ENCODE data around the gene IL13RA1. TPM values are rescaled to one million over a fixed set of nuclear protein-coding genes. Genes with fewer than 3 reads are reported as not detected.
A peak's percentile ranks its signal among the peaks of the same experiment; 100 is the strongest.
"Not testable (repeated sequence)": the region's sequence is repeated elsewhere in the genome, so short reads cannot be mapped to it uniquely, and the experiment has no call there.

The IL13RA1 gene
- total and polyA plus RNA-seq, 4 donors: 31.2 to 137 (median 44.5) TPM

DNA sequence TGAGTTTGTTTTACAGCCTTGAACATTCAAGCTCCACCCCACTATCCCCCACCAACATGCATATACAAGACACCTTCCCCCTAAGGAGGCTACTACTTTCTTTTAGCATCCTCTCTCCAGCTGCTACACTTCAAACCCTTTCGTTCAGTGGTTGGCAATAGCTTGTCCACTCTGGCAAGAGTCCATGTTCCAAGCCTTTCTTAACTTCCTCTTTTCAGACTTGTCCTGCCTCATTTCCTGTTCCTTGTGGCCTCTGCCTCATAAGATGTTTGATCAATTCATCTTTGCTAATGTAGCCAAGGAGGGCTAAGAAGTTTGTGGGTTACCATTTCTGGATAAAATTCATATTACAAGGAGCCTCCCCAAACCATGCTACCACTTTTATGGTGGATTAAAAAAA is 75.5 kb downstream of the IL13RA1 start:
- Histone ChIP-seq H3K9me3 (ENCODE audit: control insufficient read depth in 4 of 4, low read length in 3 of 4) (no peaks in the 10 kb centered on the region), H3K27me3 (ENCODE audit: control insufficient read depth in 4 of 4, insufficient read depth in 4 of 4, low read length in 3 of 4) (no peaks in the 10 kb centered on the region), H3K27ac (ENCODE audit: low read depth in 1 of 2, low read length in 2 of 2) (no peak overlapping the region), H3K36me3 (ENCODE audit: control insufficient read depth in 4 of 4, insufficient read depth in 3 of 4, low read depth in 1 of 4, low read length in 3 of 4) (no peaks in the 10 kb centered on the region), H3K4me1 (ENCODE audit: control insufficient read depth in 4 of 4, insufficient read depth in 4 of 4, low read length in 3 of 4) (no peaks in the 10 kb centered on the region), H3K9ac (ENCODE audit: low read depth in 1 of 2, low read length in 2 of 2) (no peak overlapping the region), H3K4me3 (ENCODE audit: low read depth in 1 of 3, low read length in 3 of 3) (no peak overlapping the region)
- WGBS: 29% methylated on average over 1 of the region's 1 CpG
- no peak for DNase-seq (ENCODE audit: low spot score)
- TF ChIP-seq FOXA1 (IDR thresholded peaks at IDR 0.05) (no peak), NR2F2 (IDR thresholded peaks at IDR 0.05) (no peak), FOXA2 (IDR thresholded peaks at IDR 0.05) (no peak), JUND (IDR thresholded peaks at IDR 0.05) (no peak), EGR1 (IDR thresholded peaks at IDR 0.05; ENCODE audit: low read depth in 2 of 2) (no peak), TAF1 (conservative IDR thresholded peaks at IDR 0.05) (no peak)
- TF ChIP-seq, protein P1, sequence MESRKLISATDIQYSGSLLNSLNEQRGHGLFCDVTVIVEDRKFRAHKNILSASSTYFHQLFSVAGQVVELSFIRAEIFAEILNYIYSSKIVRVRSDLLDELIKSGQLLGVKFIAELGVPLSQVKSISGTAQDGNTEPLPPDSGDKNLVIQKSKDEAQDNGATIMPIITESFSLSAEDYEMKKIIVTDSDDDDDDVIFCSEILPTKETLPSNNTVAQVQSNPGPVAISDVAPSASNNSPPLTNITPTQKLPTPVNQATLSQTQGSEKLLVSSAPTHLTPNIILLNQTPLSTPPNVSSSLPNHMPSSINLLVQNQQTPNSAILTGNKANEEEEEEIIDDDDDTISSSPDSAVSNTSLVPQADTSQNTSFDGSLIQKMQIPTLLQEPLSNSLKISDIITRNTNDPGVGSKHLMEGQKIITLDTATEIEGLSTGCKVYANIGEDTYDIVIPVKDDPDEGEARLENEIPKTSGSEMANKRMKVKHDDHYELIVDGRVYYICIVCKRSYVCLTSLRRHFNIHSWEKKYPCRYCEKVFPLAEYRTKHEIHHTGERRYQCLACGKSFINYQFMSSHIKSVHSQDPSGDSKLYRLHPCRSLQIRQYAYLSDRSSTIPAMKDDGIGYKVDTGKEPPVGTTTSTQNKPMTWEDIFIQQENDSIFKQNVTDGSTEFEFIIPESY (IDR thresholded peaks at IDR 0.05): no peak
- TF ChIP-seq, protein P2, sequence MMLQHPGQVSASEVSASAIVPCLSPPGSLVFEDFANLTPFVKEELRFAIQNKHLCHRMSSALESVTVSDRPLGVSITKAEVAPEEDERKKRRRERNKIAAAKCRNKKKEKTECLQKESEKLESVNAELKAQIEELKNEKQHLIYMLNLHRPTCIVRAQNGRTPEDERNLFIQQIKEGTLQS (IDR thresholded peaks at IDR 0.05): no peak

DNA sequence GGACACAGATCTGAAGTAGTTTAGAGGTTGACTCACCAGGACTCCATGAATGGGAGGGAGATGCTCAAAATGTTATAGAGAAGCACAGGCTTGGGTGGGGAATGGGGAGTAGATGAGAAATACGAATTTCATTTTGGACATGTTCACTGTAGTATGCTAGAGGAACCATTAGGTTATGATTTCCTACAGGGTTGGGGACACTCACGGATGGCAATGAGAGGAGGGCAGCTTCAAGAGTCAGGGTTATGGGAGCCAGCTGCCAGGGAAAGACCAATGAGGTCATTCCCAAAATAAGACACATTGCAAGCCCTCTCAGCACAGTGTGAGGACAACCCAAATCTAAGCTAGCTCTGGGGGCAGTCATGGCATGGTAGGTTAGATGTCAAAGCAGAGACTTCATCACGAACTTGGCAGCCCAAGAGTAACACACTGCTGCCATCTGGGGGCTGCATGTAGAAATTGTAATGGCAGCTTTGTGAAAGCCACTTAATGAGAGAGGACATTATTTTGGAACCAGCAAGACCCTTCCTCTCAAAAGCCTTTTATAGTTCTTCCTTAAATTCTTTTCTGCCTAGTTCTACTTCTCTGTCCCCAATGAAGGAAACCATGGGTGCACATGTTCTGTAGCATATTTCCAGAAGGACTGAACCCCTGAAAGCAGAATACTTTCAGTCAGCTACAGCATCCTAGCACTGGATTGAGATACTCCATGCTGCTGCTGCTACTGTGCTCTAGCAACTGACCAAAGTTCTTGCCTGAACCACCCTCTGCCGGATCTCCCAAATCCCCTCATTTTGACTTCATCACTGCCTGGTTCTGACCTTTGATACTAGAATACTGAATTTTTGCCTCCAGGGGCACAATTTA is 80.0 kb downstream of the IL13RA1 start:
- DNase-seq (ENCODE audit: low spot score): peak; percentile 34
- Histone ChIP-seq H3K9ac (ENCODE audit: low read depth in 1 of 2, low read length in 2 of 2) (no peak overlapping the region), H3K4me3 (ENCODE audit: low read depth in 1 of 3, low read length in 3 of 3) (no peak overlapping the region), H3K27me3 (ENCODE audit: control insufficient read depth in 4 of 4, insufficient read depth in 4 of 4, low read length in 3 of 4) (no peaks in the 10 kb centered on the region), H3K9me3 (ENCODE audit: control insufficient read depth in 4 of 4, low read length in 3 of 4) (no peaks in the 10 kb centered on the region), H3K27ac (ENCODE audit: low read depth in 1 of 2, low read length in 2 of 2) (no peak overlapping the region), H3K4me1 (ENCODE audit: control insufficient read depth in 4 of 4, insufficient read depth in 4 of 4, low read length in 3 of 4) (no peaks in the 10 kb centered on the region), H3K36me3 (ENCODE audit: control insufficient read depth in 4 of 4, insufficient read depth in 3 of 4, low read depth in 1 of 4, low read length in 3 of 4) (no peaks in the 10 kb centered on the region)
- WGBS: 36% methylated on average over 4 of the region's 4 CpGs
- TF ChIP-seq, protein P3, sequence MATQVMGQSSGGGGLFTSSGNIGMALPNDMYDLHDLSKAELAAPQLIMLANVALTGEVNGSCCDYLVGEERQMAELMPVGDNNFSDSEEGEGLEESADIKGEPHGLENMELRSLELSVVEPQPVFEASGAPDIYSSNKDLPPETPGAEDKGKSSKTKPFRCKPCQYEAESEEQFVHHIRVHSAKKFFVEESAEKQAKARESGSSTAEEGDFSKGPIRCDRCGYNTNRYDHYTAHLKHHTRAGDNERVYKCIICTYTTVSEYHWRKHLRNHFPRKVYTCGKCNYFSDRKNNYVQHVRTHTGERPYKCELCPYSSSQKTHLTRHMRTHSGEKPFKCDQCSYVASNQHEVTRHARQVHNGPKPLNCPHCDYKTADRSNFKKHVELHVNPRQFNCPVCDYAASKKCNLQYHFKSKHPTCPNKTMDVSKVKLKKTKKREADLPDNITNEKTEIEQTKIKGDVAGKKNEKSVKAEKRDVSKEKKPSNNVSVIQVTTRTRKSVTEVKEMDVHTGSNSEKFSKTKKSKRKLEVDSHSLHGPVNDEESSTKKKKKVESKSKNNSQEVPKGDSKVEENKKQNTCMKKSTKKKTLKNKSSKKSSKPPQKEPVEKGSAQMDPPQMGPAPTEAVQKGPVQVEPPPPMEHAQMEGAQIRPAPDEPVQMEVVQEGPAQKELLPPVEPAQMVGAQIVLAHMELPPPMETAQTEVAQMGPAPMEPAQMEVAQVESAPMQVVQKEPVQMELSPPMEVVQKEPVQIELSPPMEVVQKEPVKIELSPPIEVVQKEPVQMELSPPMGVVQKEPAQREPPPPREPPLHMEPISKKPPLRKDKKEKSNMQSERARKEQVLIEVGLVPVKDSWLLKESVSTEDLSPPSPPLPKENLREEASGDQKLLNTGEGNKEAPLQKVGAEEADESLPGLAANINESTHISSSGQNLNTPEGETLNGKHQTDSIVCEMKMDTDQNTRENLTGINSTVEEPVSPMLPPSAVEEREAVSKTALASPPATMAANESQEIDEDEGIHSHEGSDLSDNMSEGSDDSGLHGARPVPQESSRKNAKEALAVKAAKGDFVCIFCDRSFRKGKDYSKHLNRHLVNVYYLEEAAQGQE (IDR thresholded peaks at IDR 0.05): no peak
- TF ChIP-seq TAF1 (conservative IDR thresholded peaks at IDR 0.05): no peak
- peak; percentile 86 to 92 for TF ChIP-seq RAD21 (IDR thresholded peaks at IDR 0.05)
- TF ChIP-seq, protein P1 (IDR thresholded peaks at IDR 0.05): no peak
- TF ChIP-seq, protein P4, sequence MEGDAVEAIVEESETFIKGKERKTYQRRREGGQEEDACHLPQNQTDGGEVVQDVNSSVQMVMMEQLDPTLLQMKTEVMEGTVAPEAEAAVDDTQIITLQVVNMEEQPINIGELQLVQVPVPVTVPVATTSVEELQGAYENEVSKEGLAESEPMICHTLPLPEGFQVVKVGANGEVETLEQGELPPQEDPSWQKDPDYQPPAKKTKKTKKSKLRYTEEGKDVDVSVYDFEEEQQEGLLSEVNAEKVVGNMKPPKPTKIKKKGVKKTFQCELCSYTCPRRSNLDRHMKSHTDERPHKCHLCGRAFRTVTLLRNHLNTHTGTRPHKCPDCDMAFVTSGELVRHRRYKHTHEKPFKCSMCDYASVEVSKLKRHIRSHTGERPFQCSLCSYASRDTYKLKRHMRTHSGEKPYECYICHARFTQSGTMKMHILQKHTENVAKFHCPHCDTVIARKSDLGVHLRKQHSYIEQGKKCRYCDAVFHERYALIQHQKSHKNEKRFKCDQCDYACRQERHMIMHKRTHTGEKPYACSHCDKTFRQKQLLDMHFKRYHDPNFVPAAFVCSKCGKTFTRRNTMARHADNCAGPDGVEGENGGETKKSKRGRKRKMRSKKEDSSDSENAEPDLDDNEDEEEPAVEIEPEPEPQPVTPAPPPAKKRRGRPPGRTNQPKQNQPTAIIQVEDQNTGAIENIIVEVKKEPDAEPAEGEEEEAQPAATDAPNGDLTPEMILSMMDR (IDR thresholded peaks at IDR 0.05; ENCODE audit: low read depth, low read length, missing input control): peak; percentile 73

DNA sequence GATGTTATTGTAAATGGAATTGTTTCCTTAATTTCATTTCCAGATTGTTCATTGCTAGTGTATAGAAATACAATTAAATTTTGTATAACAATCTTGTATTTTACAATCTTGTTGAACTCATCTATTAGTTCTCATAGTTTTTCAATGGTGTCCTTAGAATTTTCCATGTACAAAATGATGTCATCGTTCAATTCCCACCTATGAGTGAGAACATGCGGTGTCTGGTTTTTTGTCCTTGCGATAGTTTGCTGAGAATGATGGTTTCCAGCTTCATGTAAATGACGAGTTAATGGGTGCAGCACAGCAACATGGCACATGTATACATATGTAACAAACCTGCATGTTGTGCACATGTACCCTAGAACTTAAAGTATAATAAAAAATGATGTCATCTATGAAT is 89.9 kb downstream of the IL13RA1 start:
- H3K4me3 ChIP-seq (ENCODE audit: low read depth in 1 of 3, low read length in 3 of 3); H3K9me3 ChIP-seq (ENCODE audit: control insufficient read depth in 4 of 4, low read length in 3 of 4); DNase-seq (ENCODE audit: low spot score); H3K4me1 ChIP-seq (ENCODE audit: control insufficient read depth in 4 of 4, insufficient read depth in 4 of 4, low read length in 3 of 4); H3K9ac ChIP-seq (ENCODE audit: low read depth in 1 of 2, low read length in 2 of 2); H3K27me3 ChIP-seq (ENCODE audit: control insufficient read depth in 4 of 4, insufficient read depth in 4 of 4, low read length in 3 of 4); H3K36me3 ChIP-seq (ENCODE audit: control insufficient read depth in 4 of 4, insufficient read depth in 3 of 4, low read depth in 1 of 4, low read length in 3 of 4); H3K27ac ChIP-seq (ENCODE audit: low read depth in 1 of 2, low read length in 2 of 2): not testable (repeated sequence)
- 93% methylated on average over 4 of the region's 4 CpGs for WGBS

Data from liver (tissue), 9 donors.